Stimulated activated naive CD4-positive, alpha-beta T cell treated with Interleukin-2 at 50 U/mL for 16 hours (primary cell): ENCODE measurements around the gene RYR3.

Experiments
- DNase-seq: peaks from one replicate; lab custom pipeline; 2025; lab: John Stamatoyannopoulos, UW

RYR3 gene

DNA sequence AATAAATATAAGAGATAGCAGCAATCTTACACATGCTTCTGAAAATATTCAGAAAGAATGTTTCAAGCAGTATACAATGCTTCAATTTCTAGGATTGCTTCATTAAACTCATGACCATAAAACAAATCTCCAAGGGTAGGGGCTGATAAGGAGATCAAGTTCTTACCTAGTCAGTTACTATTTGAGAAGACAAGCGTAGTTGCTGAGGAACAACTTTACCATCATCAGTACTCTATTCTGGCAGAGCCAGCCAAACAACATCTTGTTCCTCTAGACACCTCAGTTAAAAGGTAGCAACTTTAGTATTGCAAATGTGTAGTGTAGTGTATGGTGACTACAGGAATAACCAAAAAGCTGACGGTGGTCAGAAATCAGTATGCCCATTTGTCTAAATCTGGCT is 572.2 kb downstream of the RYR3 start:
- no peak for DNase-seq

DNA sequence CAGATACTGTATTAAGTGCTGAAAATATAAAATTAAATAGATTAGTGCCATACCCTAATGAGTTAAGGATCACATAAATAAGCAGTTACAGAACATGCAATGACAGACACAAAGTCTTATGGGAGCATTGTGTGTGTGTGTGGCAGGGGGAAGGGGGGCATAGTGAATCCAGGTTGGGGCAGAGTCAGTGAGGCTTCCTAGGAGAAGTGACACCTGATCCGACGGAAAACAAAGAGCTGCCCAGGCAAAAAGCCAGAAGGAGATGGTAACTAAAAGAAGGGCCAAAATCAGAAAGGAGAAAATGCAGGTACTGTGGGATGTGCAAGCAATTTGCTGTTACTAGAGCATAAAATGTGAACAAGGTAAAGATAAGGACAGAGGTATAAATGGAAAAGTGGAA is 577.4 kb downstream of the RYR3 start:
- no peak for DNase-seq

DNA sequence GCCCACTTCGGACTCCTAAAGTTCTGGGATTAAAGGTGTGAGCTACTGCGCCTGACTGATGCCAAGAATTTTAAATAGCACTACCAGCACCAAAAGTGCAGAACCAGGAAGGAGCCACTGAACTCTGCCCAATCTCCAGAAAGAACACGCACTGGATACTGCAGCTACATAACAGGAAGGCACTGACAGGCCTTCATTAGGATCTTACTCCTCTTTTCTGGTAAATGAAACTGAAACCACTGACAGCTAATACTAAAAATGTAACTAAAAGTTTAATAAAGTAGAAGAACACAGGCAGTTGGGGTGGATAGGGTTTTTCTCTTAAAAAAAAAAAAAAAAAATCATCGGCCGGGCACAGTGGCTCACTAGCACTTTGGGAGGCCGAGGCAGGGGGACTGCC is 583.4 kb downstream of the RYR3 start:
- no peak for DNase-seq

DNA sequence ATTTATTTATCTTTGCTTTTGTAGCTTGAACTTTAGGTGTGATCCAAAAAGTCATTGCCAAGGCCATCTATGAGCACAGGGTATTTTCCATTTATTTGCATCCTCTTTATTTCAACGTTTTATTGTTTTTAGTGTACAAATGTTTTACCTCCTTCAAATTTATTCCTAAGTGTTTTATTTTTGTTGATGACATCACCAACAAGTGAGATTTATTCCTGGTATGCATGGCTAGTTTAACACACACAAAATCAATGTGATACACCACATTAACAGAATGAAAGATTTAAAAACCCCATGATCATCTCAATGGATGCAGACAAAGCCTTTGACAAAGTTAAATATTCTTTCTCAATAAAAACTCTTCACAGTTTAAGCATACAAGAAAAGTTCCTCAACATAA is 591.3 kb downstream of the RYR3 start:
- DNase-seq = no peak

DNA sequence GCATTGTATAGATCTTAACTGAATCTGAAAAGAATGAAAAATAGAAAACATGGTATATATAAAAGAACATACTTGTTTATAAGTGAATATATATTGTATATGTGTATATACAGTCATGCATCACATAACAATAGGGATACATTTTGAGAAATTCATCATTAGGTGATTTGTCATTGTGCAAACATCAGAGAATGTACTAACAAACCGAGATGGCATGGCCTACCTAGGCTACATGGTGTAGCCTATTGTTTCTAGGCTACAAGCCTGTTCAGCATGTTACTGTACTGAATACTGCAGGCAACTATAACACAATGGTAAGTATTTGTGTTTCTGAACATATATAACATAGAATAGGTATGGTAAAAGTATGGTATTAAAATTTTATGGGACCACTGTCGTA is 592.9 kb downstream of the RYR3 start:
- no peak for DNase-seq

DNA sequence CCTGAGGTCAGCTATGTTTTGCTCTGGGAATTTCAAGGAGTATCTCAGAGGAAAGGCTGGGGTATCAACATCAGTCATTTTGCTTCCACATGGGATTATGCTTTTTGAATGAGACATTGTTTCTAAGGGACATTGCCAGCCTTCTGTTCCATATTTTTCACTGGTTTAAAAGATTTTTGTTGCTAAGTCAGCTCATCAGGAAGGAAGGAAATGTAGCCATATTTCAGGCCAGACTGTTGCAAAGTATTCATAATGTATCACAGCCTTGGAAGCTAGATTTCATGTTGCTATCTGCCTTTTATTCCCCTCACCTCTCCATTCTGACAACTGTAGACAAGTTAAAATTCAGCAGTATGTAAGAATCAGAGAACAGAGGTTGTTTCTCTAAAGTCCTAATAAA is 596.6 kb downstream of the RYR3 start:
- DNase-seq = no peak

DNA sequence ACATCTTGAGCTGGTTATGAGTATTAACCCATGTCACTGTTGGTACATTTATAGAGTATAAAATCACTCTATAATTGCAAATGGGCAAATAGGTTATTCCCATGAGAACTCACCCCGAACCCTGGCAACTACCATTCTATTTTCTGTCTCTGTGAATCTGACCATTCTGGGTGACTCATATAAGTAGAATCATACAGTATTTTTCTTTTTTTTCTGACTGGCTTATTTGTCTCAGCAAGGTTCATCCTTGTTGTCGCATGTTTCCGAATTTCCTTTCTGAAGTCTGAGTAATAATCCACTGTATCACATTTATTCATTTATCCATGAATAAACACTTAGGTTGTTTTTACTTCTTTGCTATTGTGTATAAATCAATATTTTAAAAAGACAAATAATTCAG is 597.6 kb downstream of the RYR3 start:
- DNase-seq = no peak

DNA sequence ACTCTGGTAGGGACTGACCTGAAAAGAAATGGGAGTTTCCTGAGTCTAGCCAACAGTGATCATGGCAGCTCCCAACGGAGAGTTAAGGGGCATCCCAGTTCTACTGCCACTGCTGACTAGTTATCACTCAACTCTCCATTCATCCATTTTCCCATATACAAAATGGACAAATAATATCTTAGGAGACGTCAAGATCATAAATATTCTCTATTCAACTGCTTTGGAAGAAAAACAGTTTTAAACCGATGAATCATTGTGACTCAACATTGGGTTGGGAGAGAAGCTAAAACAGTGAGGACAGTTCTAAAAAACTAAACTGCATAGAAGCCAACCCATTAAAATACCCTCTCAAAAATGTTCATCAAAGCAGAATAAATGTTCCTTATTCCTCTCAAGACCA is 600.0 kb downstream of the RYR3 start:
- DNase-seq = no peak

DNA sequence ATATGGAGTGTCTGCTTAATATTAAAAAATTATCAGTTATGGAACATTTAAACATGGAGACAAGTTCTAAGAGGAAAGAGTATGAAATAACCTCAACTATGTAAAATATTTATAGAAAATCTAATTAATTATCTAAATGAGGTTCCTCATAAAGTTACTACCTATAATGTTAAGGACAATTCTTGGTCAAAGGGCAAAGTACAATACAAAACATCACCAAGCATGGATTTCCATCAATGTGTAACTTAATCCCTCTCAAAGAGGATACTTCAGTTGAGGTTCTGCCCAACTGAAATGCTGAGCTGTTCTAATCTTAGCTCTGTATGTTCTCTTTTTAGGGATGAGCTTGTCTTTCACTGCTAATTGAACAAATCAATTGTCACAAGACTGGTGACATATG is 601.6 kb downstream of the RYR3 start:
- no peak for DNase-seq

DNA sequence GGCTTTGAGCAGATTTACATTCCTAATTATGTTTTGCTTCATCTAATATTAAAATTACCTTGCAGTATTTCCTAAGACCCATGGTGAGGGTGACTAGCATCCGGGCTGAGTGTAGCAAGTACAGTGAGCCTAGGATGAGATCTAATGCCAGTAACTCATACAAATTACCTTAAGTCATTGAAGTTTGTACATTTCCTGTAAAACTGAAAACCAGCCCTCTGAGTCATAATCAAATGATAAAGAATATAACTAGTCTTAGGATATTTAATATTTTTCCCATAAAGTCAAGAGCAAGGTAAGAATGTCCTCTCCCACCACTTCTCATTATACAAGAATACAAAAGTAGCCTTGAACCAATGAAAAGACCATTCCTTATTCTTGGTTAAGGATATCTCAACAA is 602.7 kb downstream of the RYR3 start:
- DNase-seq = no peak
